GM20000 (cell line): ENCODE data around the gene FXYD7.

ENCODE experiments used
- DNase-seq: peaks from one replicate; pipeline ENCODE4 v3.0.0; 2012; ENCODE audit warnings: low spot score
- CTCF ChIP-seq: IDR thresholded peaks from 2 replicates; pipeline ENCODE4 v1.5.1; 2012; ENCODE audit warnings: mild to moderate bottlenecking, control low read depth; ENCODE audit errors: extremely low read depth, missing control alignments

The FXYD7 gene

GRCh38 chr19:35106291-35106583, 36.8 kb upstream of the FXYD7 start:
- no peak for TF ChIP-seq CTCF
- DNase-seq: no peak

- no peak for TF ChIP-seq CTCF
- DNase-seq: no peak
These were observed 36.0 kb upstream of the FXYD7 start for GRCh38 chr19:35106898-35107541.

- TF ChIP-seq CTCF: no peak
- no peak for DNase-seq
These were observed 35.5 kb upstream of the FXYD7 start for GRCh38 chr19:35107545-35107944.

GRCh38 chr19:35108730-35109129, 34.3 kb upstream of the FXYD7 start:
- DNase-seq: no peak

GRCh38 chr19:35109395-35110112, 33.5 kb upstream of the FXYD7 start:
- no peak for DNase-seq
- TF ChIP-seq CTCF: no peak

More at GRCh38 chr19:35108730-35109129, 34.3 kb upstream of the FXYD7 start:
- TF ChIP-seq CTCF: no peak

GRCh38 chr19:35110974-35111373, 32.1 kb upstream of the FXYD7 start:
- DNase-seq: no peak
- TF ChIP-seq CTCF: no peak

- TF ChIP-seq CTCF: no peak
- DNase-seq: no peak
These were observed 29.9 kb upstream of the FXYD7 start for GRCh38 chr19:35112995-35113688.
